Dermis lymphatic vessel endothelial cell (primary cell): ENCODE results near the gene STEAP3. TPM values are rescaled to one million over a fixed set of nuclear protein-coding genes. Genes with fewer than 3 reads are reported as not detected.

Source experiments
- total RNA-seq: library from RNA; depleted of rRNA; stranded (reverse); fragments of >200 nt; gene quantifications from 2 replicates; pipeline ENCODE4 v1.2.1, GENCODE V29; 2014

STEAP3 gene
- total RNA-seq, result 6.6 and 9.0 TPM in 2 replicates

GRCh38 chr2:119223521-119224390 is at the start of gene STEAP3:
TSS of gene STEAP3 (plus strand) at chr2:119223834. CDS start at chr2:119231013, 7,179 bp downstream.

Other genes starting within 250 kb of the STEAP3 start
- not detected in 2 replicates for gene C1QL2, start 65.1 kb upstream of the STEAP3 start, total RNA-seq
- gene C2orf76, start 143.0 kb downstream of the STEAP3 start, total RNA-seq, result 12.3 and 14.5 TPM in 2 replicates
- 76.4 and 86.9 TPM in 2 replicates for gene DBI, start 143.1 kb downstream of the STEAP3 start, total RNA-seq
- gene TMEM37, start 208.0 kb downstream of the STEAP3 start, total RNA-seq, result not detected in 2 replicates